H1 (cell line): ENCODE measurements around the gene THAP9. TPM values are rescaled to one million over a fixed set of nuclear protein-coding genes. Genes with fewer than 3 reads are reported as not detected.

Experiments used
- CTCF ChIA-PET: fragments of 300-600 bp; sonication (Branson Sonifier 250); formaldehyde crosslinking; loops from one replicate; lab custom pipeline; 2021; ENCODE audit not compliant: partially characterized antibody; lab: Charles Lee
- POLR2A ChIA-PET: fragments of 300-600 bp; sonication (Branson Sonifier 250); formaldehyde crosslinking; loops from one replicate; lab custom pipeline; 2021; ENCODE audit warnings: inconsistent platforms; ENCODE audit not compliant: partially characterized antibody; lab: Charles Lee
- DNase-seq, 2 experiments: peaks; one replicate each; pipeline versions ENCODE4 v3.0.0 to v3.0.0-alpha.2; 2010 to 2022; ENCODE audit warnings: low spot score in 2 of 2, low read depth in 1 of 2, mixed read lengths in 1 of 2
- FAIRE-seq: peaks from 2 replicates; lab custom pipeline; 2011; peaks lifted over from hg19 to GRCh38; lab: Jason Lieb, UNC
- H2AFZ ChIP-seq: 2 replicates; pipeline ENCODE4 v1.8.1; 2012; ENCODE audit warnings: low read length, inconsistent platforms
- H2AK5ac ChIP-seq: 2 replicates; pipeline ENCODE4 v1.6.1; 2013; ENCODE audit warnings: low read depth, low read length
- H2BK120ac ChIP-seq: replicated peaks from 2 replicates; pipeline ENCODE3; 2013; ENCODE audit warnings: low read depth, low read length, inconsistent platforms
- H2BK12ac ChIP-seq: 2 replicates; pipeline ENCODE4 v1.6.1; 2013; ENCODE audit warnings: low read depth, low read length
- H2BK15ac ChIP-seq: 2 replicates; pipeline ENCODE4 v1.6.1; 2013; ENCODE audit warnings: low read length
- H2BK20ac ChIP-seq: 2 replicates; pipeline ENCODE4 v1.6.1; 2013; ENCODE audit warnings: low read length
- H2BK5ac ChIP-seq: 2 replicates; pipeline ENCODE4 v1.6.1; 2013; ENCODE audit warnings: low read depth, low read length
- H3K14ac ChIP-seq: 2 replicates; pipeline ENCODE4 v1.6.1; 2013; ENCODE audit warnings: inconsistent platforms; ENCODE audit not compliant: insufficient read length
- H3K18ac ChIP-seq: 2 replicates; pipeline ENCODE4 v1.6.1; 2013; ENCODE audit warnings: low read length; ENCODE audit errors: extremely low read depth
- H3K23ac ChIP-seq: 2 replicates; pipeline ENCODE4 v1.6.1; 2013; ENCODE audit warnings: inconsistent platforms; ENCODE audit not compliant: insufficient read length
- H3K23me2 ChIP-seq: 2 replicates; pipeline ENCODE4 v1.6.1; 2013; ENCODE audit warnings: low read depth, low read length
- H3K27ac ChIP-seq: 2 replicates; pipeline ENCODE4 v1.6.1; 2011; ENCODE audit warnings: low read depth, low read length, inconsistent platforms
- H3K27me3 ChIP-seq, 4 experiments: replicated peaks in 1 of 4; 1 replicate in 1 of 4; 2 replicates in 3 of 4; pipeline versions ENCODE4 v1.6.1 to v1.8.1; 2011 to 2013; ENCODE audit warnings: low read length in 3 of 4, mild to moderate bottlenecking in 3 of 4, inconsistent platforms in 2 of 4, mixed read lengths in 2 of 4, moderate library complexity in 1 of 4; ENCODE audit not compliant: control insufficient read depth in 3 of 4, insufficient read depth in 3 of 4; ENCODE audit errors: extremely low read depth in 1 of 4
- H3K36me3 ChIP-seq, 4 experiments: 2 replicates each; pipeline versions ENCODE4 v1.6.1 to v1.8.1; 2011 to 2013; ENCODE audit warnings: mild to moderate bottlenecking in 4 of 4, low read length in 3 of 4, moderate library complexity in 2 of 4, control low read depth in 1 of 4, inconsistent platforms in 1 of 4; ENCODE audit not compliant: insufficient read depth in 4 of 4, control insufficient read depth in 2 of 4
- H3K4ac ChIP-seq: replicated peaks from 2 replicates; pipeline ENCODE3; 2013; ENCODE audit warnings: low read length, low read depth, mixed read lengths, inconsistent platforms; ENCODE audit not compliant: insufficient read length
- H3K4me1 ChIP-seq, 4 experiments: replicated peaks in 1 of 4; 1 replicate in 1 of 4; 2 replicates in 3 of 4; pipeline versions ENCODE4 v1.6.1 to v1.8.1; 2011 to 2013; ENCODE audit warnings: low read length in 3 of 4, inconsistent platforms in 2 of 4, mixed read lengths in 1 of 4; ENCODE audit not compliant: insufficient read depth in 4 of 4, control insufficient read depth in 3 of 4
- H3K4me2 ChIP-seq, 2 experiments: 2 replicates each; pipeline versions ENCODE4 v1.6.1 to v1.8.1; 2011 to 2013; ENCODE audit warnings: low read depth in 2 of 2, low read length in 2 of 2, control low read depth in 1 of 2, inconsistent platforms in 1 of 2, mild to moderate bottlenecking in 1 of 2; ENCODE audit not compliant: insufficient read depth in 1 of 2
- H3K4me3 ChIP-seq, 4 experiments: fragments of 200-600, 300-600 bp in 1 of 4; sonication (generic), shearing (Covaris generic), sonication (Bioruptor Twin) in 1 of 4; 2 replicates each; pipeline versions ENCODE4 v1.5.1 to v1.8.1; 2011 to 2016; ENCODE audit warnings: low read length in 4 of 4, low read depth in 3 of 4, control low read depth in 2 of 4, inconsistent platforms in 2 of 4, mild to moderate bottlenecking in 2 of 4, mixed read lengths in 1 of 4, moderate library complexity in 1 of 4; ENCODE audit not compliant: insufficient read depth in 2 of 4; ENCODE audit errors: extremely low read depth in 1 of 4
- H3K56ac ChIP-seq: replicated peaks from 2 replicates; pipeline ENCODE3; 2013; ENCODE audit warnings: low read depth, mild to moderate bottlenecking, mixed read lengths, low read length, inconsistent platforms; ENCODE audit not compliant: insufficient read length
- H3K79me1 ChIP-seq: 2 replicates; pipeline ENCODE4 v1.6.1; 2013; ENCODE audit warnings: low read depth, low read length, control low read depth
- H3K79me2 ChIP-seq, 2 experiments: 2 replicates each; pipeline versions ENCODE4 v1.6.1 to v1.8.1; 2012 to 2013; ENCODE audit warnings: low read length in 2 of 2, mild to moderate bottlenecking in 2 of 2, inconsistent platforms in 1 of 2; ENCODE audit not compliant: insufficient read depth in 2 of 2, control insufficient read depth in 1 of 2
- H3K9ac ChIP-seq, 4 experiments: replicated peaks in 1 of 4; 1 replicate in 1 of 4; 2 replicates in 3 of 4; pipeline versions ENCODE4 v1.6.1 to v1.8.1; 2011 to 2013; ENCODE audit warnings: low read depth in 3 of 4, low read length in 3 of 4, control low read depth in 2 of 4, mild to moderate bottlenecking in 2 of 4, moderate library complexity in 2 of 4, inconsistent platforms in 1 of 4; ENCODE audit errors: extremely low read depth in 1 of 4
- H3K9me3 ChIP-seq, 2 experiments: 2 replicates each; pipeline versions ENCODE4 v1.6.1 to v1.8.1; 2012 to 2013; ENCODE audit warnings: mild to moderate bottlenecking in 2 of 2, moderate library complexity in 2 of 2, control low read depth in 1 of 2, inconsistent platforms in 1 of 2, low read depth in 1 of 2, low read length in 1 of 2, mixed read lengths in 1 of 2; ENCODE audit not compliant: insufficient read depth in 2 of 2
- H4K20me1 ChIP-seq, 2 experiments: replicated peaks in 1 of 2; 2 replicates each; pipeline versions ENCODE3 to v1.8.1; 2011 to 2013; ENCODE audit warnings: inconsistent platforms in 2 of 2, low read length in 2 of 2, mild to moderate bottlenecking in 1 of 2; ENCODE audit not compliant: insufficient read depth in 2 of 2, control insufficient read depth in 1 of 2
- H4K5ac ChIP-seq: 2 replicates; pipeline ENCODE4 v1.6.1; 2013; ENCODE audit warnings: low read length, low read depth, mixed read lengths, inconsistent platforms; ENCODE audit not compliant: insufficient read length
- H4K8ac ChIP-seq: 2 replicates; pipeline ENCODE4 v1.8.0; 2013; ENCODE audit warnings: mild to moderate bottlenecking, moderate library complexity, low read length, inconsistent platforms; ENCODE audit not compliant: insufficient read depth; ENCODE audit errors: extremely low read depth
- H4K91ac ChIP-seq: replicated peaks from 2 replicates; pipeline ENCODE3; 2013; ENCODE audit warnings: low read length, mixed read lengths, inconsistent platforms; ENCODE audit not compliant: insufficient read length
- CHD1 ChIP-seq: IDR thresholded peaks from 2 replicates; pipeline ENCODE4 v1.6.1; 2012; ENCODE audit warnings: low read depth, low read length, improper control_type of control experiment
- JUN ChIP-seq: IDR thresholded peaks from 2 replicates; pipeline ENCODE4 v1.6.1; 2011; ENCODE audit warnings: low read depth, mild to moderate bottlenecking, improper control_type of control experiment, low read length
- NRF1 ChIP-seq: IDR thresholded peaks from 2 replicates; pipeline ENCODE4 v1.6.1; 2011; ENCODE audit warnings: mild to moderate bottlenecking, low read depth, low read length, improper control_type of control experiment
- POU5F1 ChIP-seq: IDR thresholded peaks from 2 replicates; pipeline ENCODE4 v1.6.1; 2011; ENCODE audit warnings: low read depth, mild to moderate bottlenecking, low read length, moderate library complexity
- RBBP5 ChIP-seq: IDR thresholded peaks from 2 replicates; pipeline ENCODE4 v1.7.1; 2012; ENCODE audit warnings: low read depth, mild to moderate bottlenecking, inconsistent platforms, low read length, moderate library complexity, borderline replicate concordance
- RNF2 ChIP-seq: fragments of 200-900, 300-1000 bp; sonication (generic); IDR thresholded peaks from 2 replicates; pipeline ENCODE4 v1.7.1; 2016; ENCODE audit warnings: borderline replicate concordance, low read depth, mild to moderate bottlenecking, antibody characterized with exemption, low read length; ENCODE audit not compliant: poor library complexity, severe bottlenecking; ENCODE audit errors: missing control alignments
- SAP30 ChIP-seq: fragments of 300-600 bp; sonication (generic); IDR thresholded peaks from 2 replicates; pipeline ENCODE4 v1.7.1; 2012; ENCODE audit warnings: low read length, moderate library complexity, mild to moderate bottlenecking, inconsistent platforms; ENCODE audit not compliant: insufficient read depth, insufficient replicate concordance
- WGBS, 2 experiments: shearing (Covaris generic) in 1 of 2; methylation state at CpG; one replicate each; pipeline versions ENCODE4 v1.1.6 to v1.1.7; 2013 to 2015; ENCODE audit warnings: low lambda C conversion rate in 2 of 2, mixed read lengths in 2 of 2, inconsistent platforms in 1 of 2, low coverage in 1 of 2, missing lambda C conversion rate in 1 of 2; ENCODE audit not compliant: insufficient replicate concordance in 2 of 2, insufficient coverage in 1 of 2, insufficient read length in 1 of 2; ENCODE audit errors: extremely low coverage in 1 of 2, missing lambda C conversion rate in 1 of 2; 5-methylcytosine and 5-hydroxymethylcytosine counted together
- polyA plus RNA-seq, 7 experiments: library from polyadenylated mRNA; depleted of rRNA in 3 of 7; stranded (reverse) in 5 of 7; unstranded in 2 of 7; fragments of >200 nt in 5 of 7; fragments of 200-250 nt in 2 of 7; gene quantifications; 1 replicate in 5 of 7; 2 replicates in 1 of 7; 4 replicates in 1 of 7; pipeline versions ENCODE4 v1.2.1 to v1.2.3, GENCODE V29; 2011 to 2013; ENCODE audit warnings: missing spikeins in 2 of 7, mixed read lengths in 2 of 7
- total RNA-seq: library from RNA; stranded (reverse); fragmentation: NEBNext Ultra II Directional; extraction: Animal tissue kit (Norgen Biotek cat#: 25700); gene quantifications from 2 replicates; pipeline ENCODE4 v1.2.1, GENCODE V29; 2021
- TF ChIP-seq, protein P1 (sequence below): IDR thresholded peaks from 2 replicates; pipeline ENCODE4 v1.6.1; 2012; ENCODE audit warnings: inconsistent platforms
- TF ChIP-seq, protein P2 (sequence below): IDR thresholded peaks from 2 replicates; pipeline ENCODE4 v1.6.1; 2011; ENCODE audit warnings: low read length, improper control_type of control experiment
- TF ChIP-seq, protein P3 (sequence below): IDR thresholded peaks from 2 replicates; pipeline ENCODE4 v1.6.1; 2011; ENCODE audit warnings: low read depth, mild to moderate bottlenecking, low read length; ENCODE audit not compliant: insufficient read depth

The THAP9 gene
- total and polyA plus RNA-seq, 2 of the 8 experiments (the other 6 are each of a cell fraction or from before 2014, with no cell fraction given) = 6.1 to 13.2 TPM

DNA sequence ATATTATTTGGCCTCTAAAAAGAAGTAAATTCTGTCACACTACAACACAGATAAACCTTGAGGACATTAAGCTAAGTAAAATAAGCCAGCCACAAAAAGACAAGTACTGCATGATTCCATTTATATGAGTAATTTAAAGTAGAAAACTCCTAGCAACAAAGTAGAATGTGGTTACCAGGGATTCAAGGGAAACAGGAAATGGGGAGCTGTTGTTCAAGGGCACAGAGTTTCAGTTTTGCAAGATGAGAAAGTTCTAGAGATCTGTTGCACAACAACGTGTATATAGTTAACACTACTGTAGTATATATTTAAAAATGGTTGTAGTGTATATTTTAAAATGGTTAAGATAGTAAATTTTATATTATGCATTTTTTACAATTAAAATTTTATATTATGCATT lies 34.9 kb upstream of the THAP9 start:
- POLR2A ChIA-PET = no interaction called here
- H3K9ac ChIP-seq = no peak overlapping the region
- no peak for TF ChIP-seq RBBP5
- no peak for TF ChIP-seq NRF1
- TF ChIP-seq, protein P1, sequence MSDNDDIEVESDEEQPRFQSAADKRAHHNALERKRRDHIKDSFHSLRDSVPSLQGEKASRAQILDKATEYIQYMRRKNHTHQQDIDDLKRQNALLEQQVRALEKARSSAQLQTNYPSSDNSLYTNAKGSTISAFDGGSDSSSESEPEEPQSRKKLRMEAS = no peak
- no peak for TF ChIP-seq SAP30
- no peak for TF ChIP-seq RNF2
- TF ChIP-seq, protein P2, sequence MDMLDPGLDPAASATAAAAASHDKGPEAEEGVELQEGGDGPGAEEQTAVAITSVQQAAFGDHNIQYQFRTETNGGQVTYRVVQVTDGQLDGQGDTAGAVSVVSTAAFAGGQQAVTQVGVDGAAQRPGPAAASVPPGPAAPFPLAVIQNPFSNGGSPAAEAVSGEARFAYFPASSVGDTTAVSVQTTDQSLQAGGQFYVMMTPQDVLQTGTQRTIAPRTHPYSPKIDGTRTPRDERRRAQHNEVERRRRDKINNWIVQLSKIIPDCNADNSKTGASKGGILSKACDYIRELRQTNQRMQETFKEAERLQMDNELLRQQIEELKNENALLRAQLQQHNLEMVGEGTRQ = no peak
- no peak for TF ChIP-seq CHD1
- TF ChIP-seq POU5F1 = no peak
- TF ChIP-seq JUN = no peak
- TF ChIP-seq, protein P3, sequence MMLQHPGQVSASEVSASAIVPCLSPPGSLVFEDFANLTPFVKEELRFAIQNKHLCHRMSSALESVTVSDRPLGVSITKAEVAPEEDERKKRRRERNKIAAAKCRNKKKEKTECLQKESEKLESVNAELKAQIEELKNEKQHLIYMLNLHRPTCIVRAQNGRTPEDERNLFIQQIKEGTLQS = no peak

More for the DNA sequence above, 34.9 kb upstream of the THAP9 start:
- H3K14ac ChIP-seq = no peak overlapping the region
- no peaks in the 10 kb centered on the region for H3K23me2 ChIP-seq
- no peak overlapping the region for H2BK20ac ChIP-seq
- H2AFZ ChIP-seq = no peak overlapping the region
- no peak overlapping the region for H3K56ac ChIP-seq
- H3K79me2 ChIP-seq = no peaks in the 10 kb centered on the region
- no peak overlapping the region for H3K23ac ChIP-seq
- no peak overlapping the region for H3K27ac ChIP-seq
- H4K20me1 ChIP-seq = no peaks in the 10 kb centered on the region
- H3K36me3 ChIP-seq = peaks cover 5 to 74% (median 41%) of the 10 kb centered on the region in 4 experiments; a peak in 7 of 8 replicates
- H3K4ac ChIP-seq = no peak overlapping the region
- H4K5ac ChIP-seq = no peak overlapping the region
- no peak overlapping the region for H3K4me3 ChIP-seq
- no peaks in the 10 kb centered on the region for H3K9me3 ChIP-seq
- FAIRE-seq (no peak), DNase-seq (no peak)
- H3K18ac ChIP-seq = no peak overlapping the region
- H2BK12ac ChIP-seq = no peak overlapping the region
- H3K4me1 ChIP-seq = no peaks in the 10 kb centered on the region
- H2BK120ac ChIP-seq = no peak overlapping the region
- H2BK15ac ChIP-seq = no peak overlapping the region
- no peak overlapping the region for H4K8ac ChIP-seq
- CTCF ChIA-PET = interaction anchor here (1.2 to 3.0 kb wide), 2 partner anchors 14 to 24 kb away, joined by 7 to 14 read pairs; no protein-coding TSS in a partner anchor
- H3K27me3 ChIP-seq = no peaks in the 10 kb centered on the region
- 86% methylated on average over 1 of the region's 1 CpG; no CpG with 5 or more reads in 1 of the 2 experiments for WGBS, 2 experiments
- no peak overlapping the region for H3K4me2 ChIP-seq
- no peak overlapping the region for H2AK5ac ChIP-seq
- no peak overlapping the region for H4K91ac ChIP-seq
- H2BK5ac ChIP-seq = no peak overlapping the region
- H3K79me1 ChIP-seq = no peaks in the 10 kb centered on the region
